TTC549 (cell line): Measurements from ENCODE around the gene NRM.
"Not testable (repeated sequence)": the region's sequence is repeated elsewhere in the genome, so short reads cannot be mapped to it uniquely, and the experiment has no call there.

Experiments
- FAIRE-seq: peaks from 2 replicates; lab custom pipeline; 2012; peaks lifted over from hg19 to GRCh38; lab: Jason Lieb, UNC

NRM gene

GRCh38 chr6:30664994-30665767, 25.6 kb downstream of the NRM start:
- no peak for FAIRE-seq

GRCh38 chr6:30657922-30658321, 32.9 kb downstream of the NRM start:
- FAIRE-seq, result not testable (repeated sequence)

GRCh38 chr6:30657454-30657853, 33.3 kb downstream of the NRM start:
- FAIRE-seq, result no peak

- FAIRE-seq, result no peak
These were observed 34.3 kb downstream of the NRM start for GRCh38 chr6:30656513-30656912.

GRCh38 chr6:30655743-30656094, 35.1 kb downstream of the NRM start:
- no peak for FAIRE-seq

- FAIRE-seq, result no peak
These were observed 35.7 kb downstream of the NRM start for GRCh38 chr6:30654798-30655742.

- FAIRE-seq, result no peak
These were observed 39.6 kb downstream of the NRM start for GRCh38 chr6:30651143-30651542.

GRCh38 chr6:30647242-30648116, 43.3 kb downstream of the NRM start:
- no peak for FAIRE-seq

- FAIRE-seq, result no peak
These were observed 44.1 kb downstream of the NRM start, which contains the start of gene C6orf136 for GRCh38 chr6:30646450-30647241. Gene C6orf136, plus strand, starts transcription at chr6:30647133. Its CDS starts 99 bp downstream, at chr6:30647232.

GRCh38 chr6:30645989-30646388, 44.8 kb downstream of the NRM start:
- FAIRE-seq, result no peak

GRCh38 chr6:30644769-30645168, 46.0 kb downstream of the NRM start:
- FAIRE-seq, result no peak

GRCh38 chr6:30643656-30644055, 47.1 kb downstream of the NRM start:
- FAIRE-seq, result no peak

- no peak for FAIRE-seq
These were observed 49.7 kb downstream of the NRM start for GRCh38 chr6:30641048-30641447.

- FAIRE-seq, result no peak
These were observed 50.3 kb downstream of the NRM start for GRCh38 chr6:30640481-30640880.
